Dendritic cell treated with granulocyte-macrophage colony-stimulating factor and Interleukin-4, amounts not matched to agents 40 ng/mL and 50 ng/mL, for 4 days (primary cell): ENCODE data around the gene SNX10.
A peak's percentile ranks its signal among the peaks of the same experiment; 100 is the strongest.

ENCODE experiments used
- H3K27ac Mint-ChIP-seq: one replicate; pipeline ENCODE4 v1.8.0; 2022; ENCODE audit warnings: mild to moderate bottlenecking, mixed read lengths
- H3K27me3 Mint-ChIP-seq: one replicate; pipeline ENCODE4 v1.8.0; 2022; ENCODE audit warnings: mild to moderate bottlenecking, mixed read lengths
- H3K36me3 Mint-ChIP-seq: one replicate; pipeline ENCODE4 v1.8.0; 2022; ENCODE audit warnings: low read depth, mixed read lengths
- H3K4me1 Mint-ChIP-seq: one replicate; pipeline ENCODE4 v1.8.0; 2022; ENCODE audit warnings: low read depth, mixed read lengths
- H3K4me3 Mint-ChIP-seq: one replicate; pipeline ENCODE4 v1.8.0; 2022; ENCODE audit warnings: mild to moderate bottlenecking, moderate library complexity, mixed read lengths
- H3K9me3 Mint-ChIP-seq: one replicate; pipeline ENCODE4 v1.8.0; 2022; ENCODE audit warnings: mixed read lengths
- intact Hi-C: fragments of 100-400 bp; cut with micrococcal nuclease; formaldehyde crosslinking; loops from one replicate; pipeline ENCODE4 v1.15.0; 2022

SNX10 gene

GRCh38 chr7:26356929-26357798 lies 65.5 kb downstream of the SNX10 start:
- no peak overlapping the region for H3K27ac Mint-ChIP-seq
- intact Hi-C loops: no loop called here
- no peaks in the 10 kb centered on the region for H3K27me3 Mint-ChIP-seq
- H3K4me1 Mint-ChIP-seq: peaks cover 24% of the 10 kb centered on the region
- no peaks in the 10 kb centered on the region for H3K9me3 Mint-ChIP-seq
- peaks cover 42% of the 10 kb centered on the region for H3K36me3 Mint-ChIP-seq
- no peak overlapping the region for H3K4me3 Mint-ChIP-seq

- intact Hi-C loops: no loop called here
- peaks cover 24% of the 10 kb centered on the region for H3K4me1 Mint-ChIP-seq
- H3K4me3 Mint-ChIP-seq: no peak overlapping the region
Observed at GRCh38 chr7:26357799-26358151, 66.1 kb downstream of the SNX10 start.

DNA sequence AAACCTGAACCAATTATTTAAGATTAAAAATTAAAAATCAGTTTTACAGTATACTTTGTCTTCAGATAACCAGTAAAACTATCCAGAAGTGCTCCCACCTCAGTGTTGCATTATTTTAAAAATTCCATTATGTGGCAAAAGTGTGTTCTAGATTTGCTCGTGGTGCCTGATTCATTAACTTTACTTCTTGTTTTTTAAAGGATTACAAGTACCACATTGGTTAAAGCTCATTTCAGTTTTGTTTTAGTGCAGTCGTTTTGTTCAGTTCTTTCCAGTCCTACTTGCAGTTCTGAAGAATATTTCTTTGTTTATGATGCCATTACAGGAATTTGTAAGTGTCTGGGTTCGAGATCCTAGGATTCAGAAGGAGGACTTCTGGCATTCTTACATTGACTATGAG lies 69.0 kb downstream of the SNX10 start:
- Mint-ChIP-seq H3K27ac (peak overlapping the region; percentile 68), H3K4me1 (peaks cover 29% of the 10 kb centered on the region), H3K9me3 (no peaks in the 10 kb centered on the region), H3K27me3 (no peaks in the 10 kb centered on the region), H3K4me3 (peak overlapping the region; percentile 54), H3K36me3 (peaks cover 28% of the 10 kb centered on the region)
- intact Hi-C loops: loop anchor here (5.0 kb wide), 2 partner anchors 68 to 283 kb away; partner anchors contain the start of gene SNX10

More at GRCh38 chr7:26357799-26358151, 66.1 kb downstream of the SNX10 start:
- no peaks in the 10 kb centered on the region for H3K9me3 Mint-ChIP-seq
- no peak overlapping the region for H3K27ac Mint-ChIP-seq
- peaks cover 36% of the 10 kb centered on the region for H3K36me3 Mint-ChIP-seq
- H3K27me3 Mint-ChIP-seq: no peaks in the 10 kb centered on the region

- peaks cover 38% of the 10 kb centered on the region for H3K36me3 Mint-ChIP-seq
Observed at GRCh38 chr7:26361637-26362036, 70.0 kb downstream of the SNX10 start.

DNA sequence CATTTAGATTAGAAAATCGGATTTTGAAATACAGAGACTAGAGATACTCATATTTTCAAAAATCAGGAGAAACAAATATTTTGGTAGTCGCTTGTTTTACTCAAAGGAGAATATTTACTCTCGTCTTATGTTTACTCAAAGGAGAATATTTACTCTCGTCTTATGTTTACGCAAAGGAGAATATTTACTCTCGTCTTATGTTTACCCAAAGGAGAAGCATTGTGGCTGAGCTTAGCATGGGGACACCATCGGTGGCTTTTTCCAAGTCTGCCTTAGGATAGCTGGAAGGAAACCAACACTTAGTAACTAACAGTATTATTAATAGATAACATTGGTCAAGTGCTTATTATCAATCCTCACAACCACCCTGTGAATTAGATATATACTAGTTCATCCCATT lies 71.8 kb downstream of the SNX10 start:
- H3K36me3 Mint-ChIP-seq: peaks cover 38% of the 10 kb centered on the region

More at GRCh38 chr7:26361637-26362036, 70.0 kb downstream of the SNX10 start:
- Mint-ChIP-seq H3K4me1 (peaks cover 29% of the 10 kb centered on the region), H3K27me3 (no peaks in the 10 kb centered on the region), H3K9me3 (no peaks in the 10 kb centered on the region), H3K4me3 (no peak overlapping the region), H3K27ac (no peak overlapping the region)
- intact Hi-C loops: loop anchor here (5.0 kb wide), 2 partner anchors 69 to 284 kb away; partner anchors contain the start of gene SNX10

DNA sequence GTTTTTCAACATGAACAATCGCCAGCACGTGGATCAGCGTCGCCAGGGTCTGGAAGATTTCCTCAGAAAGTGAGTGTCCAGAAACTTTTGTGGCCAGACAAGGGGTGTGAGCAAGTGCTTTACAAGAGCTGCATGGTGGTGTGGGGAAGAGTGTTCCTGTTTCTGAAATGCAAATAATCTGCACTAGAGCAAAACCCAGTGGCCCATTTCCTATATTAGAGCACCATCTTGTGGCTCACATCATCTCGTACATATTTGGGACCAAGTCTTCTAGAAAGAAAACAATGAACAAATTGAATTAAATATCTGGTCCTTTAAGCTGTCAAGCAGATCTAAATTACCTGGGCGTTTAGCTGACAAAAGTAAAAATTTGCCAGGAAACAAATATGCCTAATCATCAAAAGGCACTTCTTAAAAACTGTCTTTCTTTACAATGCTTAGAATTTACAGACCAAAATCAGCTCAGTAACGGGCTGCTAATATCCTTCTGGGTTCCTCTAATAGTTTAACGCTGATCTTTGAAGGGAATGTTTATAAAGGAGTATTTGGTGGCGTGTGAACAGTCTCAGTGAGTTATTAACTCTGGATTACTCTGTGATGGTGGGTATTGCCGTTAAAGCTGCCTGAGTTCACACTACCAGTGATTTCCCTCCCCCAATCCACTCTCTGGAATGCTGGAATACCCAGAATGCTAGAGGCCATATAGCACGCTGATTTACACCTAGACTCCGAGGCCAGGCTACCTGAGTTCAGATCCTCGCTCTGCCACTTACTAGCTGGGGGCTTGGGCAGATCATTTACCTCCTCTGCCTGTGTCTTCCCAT lies 73.6 kb downstream of the SNX10 start:
- Mint-ChIP-seq H3K4me1 (peaks cover 12% of the 10 kb centered on the region), H3K27me3 (no peaks in the 10 kb centered on the region), H3K27ac (no peak overlapping the region), H3K36me3 (peaks cover 38% of the 10 kb centered on the region), H3K9me3 (no peaks in the 10 kb centered on the region), H3K4me3 (no peak overlapping the region)
- intact Hi-C loops: loop anchor here (1.0 to 2.0 kb wide), 3 partner anchors 87 to 472 kb away; no protein-coding TSS in a partner anchor

More for the DNA sequence above, 71.8 kb downstream of the SNX10 start:
- H3K27me3 Mint-ChIP-seq: no peaks in the 10 kb centered on the region
- H3K4me3 Mint-ChIP-seq: no peak overlapping the region
- intact Hi-C loops: loop anchor here (5.0 kb wide), 2 partner anchors 71 to 286 kb away; partner anchors contain the start of gene SNX10
- H3K4me1 Mint-ChIP-seq: peaks cover 17% of the 10 kb centered on the region
- no peak overlapping the region for H3K27ac Mint-ChIP-seq
- H3K9me3 Mint-ChIP-seq: no peaks in the 10 kb centered on the region

- Mint-ChIP-seq H3K4me1 (peaks cover 6% of the 10 kb centered on the region), H3K9me3 (no peaks in the 10 kb centered on the region), H3K4me3 (no peak overlapping the region), H3K27me3 (no peaks in the 10 kb centered on the region), H3K36me3 (peaks cover 38% of the 10 kb centered on the region), H3K27ac (no peak overlapping the region)
- intact Hi-C loops: loop anchor here (1.0 to 2.0 kb wide), 4 partner anchors 88 to 473 kb away; no protein-coding TSS in a partner anchor
Observed at GRCh38 chr7:26365901-26366275, 74.2 kb downstream of the SNX10 start.

DNA sequence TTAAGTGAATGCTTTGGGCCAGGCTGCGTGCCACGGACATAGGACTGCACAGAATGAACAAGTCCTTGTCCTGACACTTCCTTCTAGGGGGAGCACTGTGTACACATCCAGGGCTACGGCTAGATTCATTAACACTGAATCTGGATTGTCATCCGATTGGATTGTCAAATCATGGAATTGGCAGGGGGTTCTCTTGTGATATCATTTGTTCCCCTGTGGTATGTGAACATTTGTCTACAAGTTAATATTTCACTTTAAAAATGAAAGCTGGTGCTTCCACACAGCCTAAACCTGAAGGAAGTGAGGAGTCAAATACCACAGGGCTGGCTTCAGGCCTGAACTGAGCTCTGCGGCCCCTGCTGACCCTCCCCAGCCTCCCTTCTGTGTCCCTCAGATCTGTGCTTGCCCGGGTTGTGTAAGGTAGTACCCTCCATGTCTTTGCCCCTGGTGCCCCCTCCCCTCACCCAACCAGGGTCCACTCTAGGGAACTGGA lies 75.6 kb downstream of the SNX10 start:
- Mint-ChIP-seq H3K27ac (no peak overlapping the region), H3K4me1 (peaks cover 9% of the 10 kb centered on the region), H3K4me3 (no peak overlapping the region), H3K36me3 (peaks cover 40% of the 10 kb centered on the region), H3K9me3 (no peaks in the 10 kb centered on the region), H3K27me3 (no peaks in the 10 kb centered on the region)
- intact Hi-C loops: no loop called here

DNA sequence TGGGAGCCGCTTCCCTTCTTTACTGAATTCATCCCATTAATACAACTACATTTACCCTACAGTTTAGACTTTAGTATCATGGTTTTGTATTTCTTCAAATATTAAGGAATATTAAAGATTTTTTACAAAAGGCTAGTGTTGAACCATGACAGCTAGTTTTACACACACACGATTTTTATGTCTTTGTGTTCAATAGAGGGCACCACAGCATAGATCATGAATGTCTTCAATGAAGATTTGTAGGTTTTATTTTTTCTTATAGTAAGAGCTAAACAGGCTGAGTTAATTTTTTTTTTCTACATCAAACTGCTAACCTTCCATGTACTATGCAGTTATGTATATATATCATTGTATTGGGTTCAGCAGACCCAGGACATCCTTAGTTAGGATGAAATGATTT lies 76.9 kb downstream of the SNX10 start:
- Mint-ChIP-seq H3K36me3 (peaks cover 47% of the 10 kb centered on the region), H3K27me3 (no peaks in the 10 kb centered on the region), H3K4me1 (peaks cover 10% of the 10 kb centered on the region), H3K27ac (no peak overlapping the region), H3K4me3 (no peak overlapping the region), H3K9me3 (no peaks in the 10 kb centered on the region)
- intact Hi-C loops: loop anchor here (1.0 to 2.0 kb wide), 2 partner anchors 299 to 792 kb away; no protein-coding TSS in a partner anchor

- Mint-ChIP-seq H3K27me3 (peaks cover 5% of the 10 kb centered on the region), H3K4me3 (no peak overlapping the region), H3K9me3 (no peaks in the 10 kb centered on the region), H3K27ac (no peak overlapping the region), H3K4me1 (peaks cover 10% of the 10 kb centered on the region), H3K36me3 (peaks cover 54% of the 10 kb centered on the region)
- intact Hi-C loops: loop anchor here (2.0 kb wide), 1 partner anchor 791 kb away; no protein-coding TSS in a partner anchor
Observed at GRCh38 chr7:26369593-26369992, 77.9 kb downstream of the SNX10 start.

DNA sequence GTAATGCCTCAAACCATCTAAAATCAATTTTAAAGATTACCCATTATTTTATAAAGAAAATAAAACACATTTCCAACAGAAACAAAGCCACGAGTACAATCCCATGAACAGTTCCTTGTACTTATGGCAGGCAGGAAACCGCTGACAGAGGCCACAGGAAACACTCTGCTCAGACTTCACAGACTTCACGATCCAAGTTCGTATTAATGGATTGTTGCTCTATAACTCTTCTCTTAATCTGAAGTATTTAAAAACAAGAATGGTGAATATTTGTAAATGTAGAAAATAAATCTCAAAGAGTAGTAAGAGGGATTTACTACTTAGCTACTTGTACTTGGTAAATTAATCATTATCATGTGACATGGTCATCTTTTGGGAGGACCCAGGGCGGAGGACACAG lies 78.3 kb downstream of the SNX10 start:
- Mint-ChIP-seq H3K27me3 (peaks cover 5% of the 10 kb centered on the region), H3K36me3 (peaks cover 52% of the 10 kb centered on the region), H3K4me3 (peak overlapping the region; percentile 9), H3K9me3 (no peaks in the 10 kb centered on the region), H3K4me1 (peaks cover 7% of the 10 kb centered on the region), H3K27ac (no peak overlapping the region)
- intact Hi-C loops: no loop called here

DNA sequence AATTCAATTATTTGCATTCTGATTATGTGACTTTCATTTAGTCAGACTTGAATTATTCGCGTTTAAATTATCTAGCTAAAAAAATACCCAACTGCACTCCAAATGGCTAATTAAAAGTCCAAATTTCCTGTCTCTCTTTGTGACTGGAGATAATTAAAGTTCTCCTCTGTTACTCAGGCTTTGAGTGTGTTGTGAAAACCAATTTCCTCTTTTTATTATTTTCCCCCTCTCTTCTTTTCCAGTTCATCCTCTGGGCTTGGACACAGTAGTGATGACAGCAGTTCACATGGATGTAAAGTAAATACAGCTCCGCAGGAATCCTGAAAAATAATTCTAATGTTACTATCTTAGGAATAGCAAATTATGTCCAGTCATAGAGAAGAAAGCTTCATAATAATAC lies 80.6 kb downstream of the SNX10 start:
- no peaks in the 10 kb centered on the region for H3K9me3 Mint-ChIP-seq
- H3K4me1 Mint-ChIP-seq: peaks cover 11% of the 10 kb centered on the region
- no peak overlapping the region for H3K4me3 Mint-ChIP-seq
- no peak overlapping the region for H3K27ac Mint-ChIP-seq
- H3K36me3 Mint-ChIP-seq: peaks cover 30% of the 10 kb centered on the region
- peaks cover 19% of the 10 kb centered on the region for H3K27me3 Mint-ChIP-seq
- intact Hi-C loops: no loop called here

DNA sequence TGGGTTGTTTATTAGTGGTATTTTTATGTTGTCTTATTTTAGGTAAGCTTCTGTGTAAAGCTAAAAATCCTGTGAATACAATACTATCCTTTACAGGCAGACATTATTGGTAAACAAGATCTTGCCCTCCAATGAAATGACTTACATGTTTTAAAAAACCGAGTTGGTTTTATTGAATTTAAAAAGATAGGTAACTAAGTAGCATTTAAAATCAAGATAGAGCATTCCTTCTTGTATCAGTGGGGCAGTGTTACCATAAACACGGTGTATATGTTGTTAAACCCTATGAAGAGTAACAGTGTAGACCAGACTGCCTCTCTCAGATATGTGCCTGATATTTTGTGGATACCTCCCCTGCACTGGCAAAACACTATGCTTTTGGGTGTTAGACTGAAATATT lies 81.0 kb downstream of the SNX10 start:
- intact Hi-C loops: no loop called here
- Mint-ChIP-seq H3K4me3 (no peak overlapping the region), H3K27ac (no peak overlapping the region), H3K4me1 (peaks cover 11% of the 10 kb centered on the region), H3K9me3 (no peaks in the 10 kb centered on the region), H3K27me3 (peaks cover 20% of the 10 kb centered on the region), H3K36me3 (peaks cover 25% of the 10 kb centered on the region)
